Spleen (tissue), 11 donors: ENCODE data around the gene C10orf105. TPM values are rescaled to one million over a fixed set of nuclear protein-coding genes. Genes with fewer than 3 reads are reported as not detected.

ENCODE experiments used
- DNase-seq: peaks from one replicate; pipeline ENCODE4 v3.0.0-alpha.2; 2020
- H3K27ac ChIP-seq, 8 donors: fragments of 200-600 bp; sonication (generic) in 7 of 8; 1 replicate in 4 of 8; 2 replicates in 4 of 8; pipeline versions ENCODE4 v1.5.0 to v1.8.0; 2016 to 2021; ENCODE audit warnings: inconsistent platforms in 4 of 8, mild to moderate bottlenecking in 4 of 8, moderate library complexity in 1 of 8
- H3K27me3 ChIP-seq, 7 donors: fragments of 200-600 bp; sonication (generic) in 6 of 7; replicated peaks in 1 of 7; 1 replicate in 4 of 7; 2 replicates in 3 of 7; pipeline versions ENCODE4 v1.5.0 to v1.8.0; 2016 to 2021; ENCODE audit warnings: inconsistent platforms in 3 of 7, mild to moderate bottlenecking in 1 of 7
- H3K36me3 ChIP-seq, 6 donors: fragments of 200-600 bp; sonication (generic) in 5 of 6; 1 replicate in 4 of 6; 2 replicates in 2 of 6; pipeline versions ENCODE4 v1.5.0 to v1.8.0; 2016 to 2021; ENCODE audit warnings: inconsistent platforms in 2 of 6
- H3K4me1 ChIP-seq, 6 donors: fragments of 200-600 bp; sonication (generic) in 5 of 6; 1 replicate in 3 of 6; 2 replicates in 3 of 6; pipeline versions ENCODE4 v1.5.0 to v1.8.0; 2016 to 2021; ENCODE audit warnings: inconsistent platforms in 3 of 6
- H3K4me3 ChIP-seq, 8 donors: fragments of 200-600 bp; sonication (generic) in 7 of 8; 1 replicate in 4 of 8; 2 replicates in 4 of 8; pipeline versions ENCODE4 v1.5.0 to v1.8.0; 2016 to 2021; ENCODE audit warnings: inconsistent platforms in 4 of 8, mild to moderate bottlenecking in 4 of 8, moderate library complexity in 2 of 8
- H3K9me3 ChIP-seq, 8 donors: fragments of 200-600 bp; sonication (generic) in 7 of 8; 1 replicate in 4 of 8; 2 replicates in 4 of 8; pipeline versions ENCODE4 v1.5.0 to v1.8.0; 2016 to 2021; ENCODE audit warnings: inconsistent platforms in 4 of 8
- POLR2A ChIP-seq, 3 donors: fragments of 450-650 bp; IDR thresholded peaks; one replicate each; pipeline ENCODE4 v1.5.1; 2017; ENCODE audit warnings: antibody characterized with exemption in 3 of 3, mild to moderate bottlenecking in 1 of 3
- POLR2AphosphoS5 ChIP-seq, 3 donors: sonication (generic); formaldehyde crosslinking; IDR thresholded peaks; one replicate each; pipeline ENCODE4 v1.5.1; 2017; ENCODE audit warnings: antibody characterized with exemption in 3 of 3
- WGBS, 5 donors: extraction: QIAGEN DNeasy Blood & Tissue Kit in 3 of 5; methylation state at CpG; one replicate each; pipeline versions ENCODE4 v1.1.5 to v1.1.7; 2013 to 2018; 5-methylcytosine and 5-hydroxymethylcytosine counted together
- intact Hi-C: fragments of 100-400 bp; cut with DNase I; formaldehyde crosslinking; loops from one replicate; pipeline ENCODE4 v1.15.0; 2023; ENCODE audit warnings: low total_unique reads
- polyA plus RNA-seq, 3 donors: library from polyadenylated mRNA; stranded (reverse); fragments of 200-250 nt; gene quantifications; one replicate each; pipeline ENCODE4 v1.2.1, GENCODE V29; 2013
- total RNA-seq, 7 donors: library from RNA; depleted of rRNA in 3 of 7; stranded (reverse); fragments of >200 nt in 3 of 7; fragmentation: NEBNext Ultra II Directional in 4 of 7; extraction: Animal tissue kit (Norgen Biotek cat#: 25700) in 4 of 7; gene quantifications; one replicate each; pipeline versions ENCODE4 v1.1.0 to v1.2.1, GENCODE V29; 2016 to 2021
- TF ChIP-seq, protein P1 (sequence below), 11 experiments: fragments of 200-600 bp in 7 of 11; fragments of 450-650 bp in 4 of 11; sonication (generic) in 4 of 11; IDR thresholded peaks in 8 of 11; conservative IDR thresholded peaks in 3 of 11; 1 replicate in 7 of 11; 2 replicates in 4 of 11; pipeline versions ENCODE4 v1.4.0 to v1.8.0; 2016 to 2021; ENCODE audit warnings: antibody characterized with exemption in 11 of 11, inconsistent platforms in 4 of 11, mild to moderate bottlenecking in 1 of 11
- donor health status: healthy with polysubstance abuse.
- donor health status: DM: no; HTN: no; CAD: no; lungs with moderate emphysema.
- donor health status: DM: no; HTN: no; CAD: no.
- donor health status: Bipolar disorder and iron deficiency.
- donor health status: healthy.
- donor health status: DM: no; HTN: no; CAD: no.
- donor health status: DM: yes; HTN: yes; CAD: no.

The C10orf105 gene
- total and polyA plus RNA-seq, 10 donors, result 0.08 to 4.4 (median 2.6) TPM

DNA sequence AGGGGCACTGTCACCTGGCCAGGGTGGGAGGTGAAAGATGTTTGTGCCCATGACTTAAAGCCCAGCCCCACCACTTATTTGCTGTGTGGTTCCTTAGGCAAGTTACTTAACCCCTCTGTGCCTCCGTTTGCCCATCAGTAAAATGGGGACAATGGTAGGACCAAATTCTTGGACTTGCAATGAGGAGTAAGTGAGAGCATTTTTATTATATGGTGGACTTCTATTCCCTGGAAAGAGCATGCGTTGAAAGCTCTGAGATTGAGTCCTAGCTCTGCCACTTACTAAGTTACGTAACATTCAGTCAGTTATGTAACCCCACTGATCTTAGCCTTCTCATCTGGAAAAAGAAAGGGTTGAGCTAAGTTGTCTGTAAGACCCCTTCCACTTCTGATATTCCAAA lies 35.0 kb upstream of the C10orf105 start:
- Histone ChIP-seq H3K27me3 (no peaks in the 10 kb centered on the region), H3K36me3 (peaks cover 0 to 97% (median 58%) of the 10 kb centered on the region in 6 donors), H3K4me1 (peaks cover 56 to 100% (median 97%) of the 10 kb centered on the region in 6 donors), H3K27ac (peak overlapping the region; percentile 66 to 98 (median 93)), H3K4me3 (peak overlapping the region in 1 of 8 donors; percentile 50), H3K9me3 (no peaks in the 10 kb centered on the region)
- TF ChIP-seq POLR2A (IDR thresholded peaks at IDR 0.05) (no peak), POLR2AphosphoS5 (IDR thresholded peaks at IDR 0.05) (no peak)
- TF ChIP-seq, protein P1, sequence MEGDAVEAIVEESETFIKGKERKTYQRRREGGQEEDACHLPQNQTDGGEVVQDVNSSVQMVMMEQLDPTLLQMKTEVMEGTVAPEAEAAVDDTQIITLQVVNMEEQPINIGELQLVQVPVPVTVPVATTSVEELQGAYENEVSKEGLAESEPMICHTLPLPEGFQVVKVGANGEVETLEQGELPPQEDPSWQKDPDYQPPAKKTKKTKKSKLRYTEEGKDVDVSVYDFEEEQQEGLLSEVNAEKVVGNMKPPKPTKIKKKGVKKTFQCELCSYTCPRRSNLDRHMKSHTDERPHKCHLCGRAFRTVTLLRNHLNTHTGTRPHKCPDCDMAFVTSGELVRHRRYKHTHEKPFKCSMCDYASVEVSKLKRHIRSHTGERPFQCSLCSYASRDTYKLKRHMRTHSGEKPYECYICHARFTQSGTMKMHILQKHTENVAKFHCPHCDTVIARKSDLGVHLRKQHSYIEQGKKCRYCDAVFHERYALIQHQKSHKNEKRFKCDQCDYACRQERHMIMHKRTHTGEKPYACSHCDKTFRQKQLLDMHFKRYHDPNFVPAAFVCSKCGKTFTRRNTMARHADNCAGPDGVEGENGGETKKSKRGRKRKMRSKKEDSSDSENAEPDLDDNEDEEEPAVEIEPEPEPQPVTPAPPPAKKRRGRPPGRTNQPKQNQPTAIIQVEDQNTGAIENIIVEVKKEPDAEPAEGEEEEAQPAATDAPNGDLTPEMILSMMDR (IDR thresholded peaks at IDR 0.05 in 8 of 11, conservative IDR thresholded peaks at IDR 0.05 in 3 of 11), result no peak
- 54 to 84% (median 77%) methylated on average over 3 of the region's 3 CpGs for WGBS, 5 donors
- no peak for DNase-seq
- intact Hi-C loops, result no loop called here

DNA sequence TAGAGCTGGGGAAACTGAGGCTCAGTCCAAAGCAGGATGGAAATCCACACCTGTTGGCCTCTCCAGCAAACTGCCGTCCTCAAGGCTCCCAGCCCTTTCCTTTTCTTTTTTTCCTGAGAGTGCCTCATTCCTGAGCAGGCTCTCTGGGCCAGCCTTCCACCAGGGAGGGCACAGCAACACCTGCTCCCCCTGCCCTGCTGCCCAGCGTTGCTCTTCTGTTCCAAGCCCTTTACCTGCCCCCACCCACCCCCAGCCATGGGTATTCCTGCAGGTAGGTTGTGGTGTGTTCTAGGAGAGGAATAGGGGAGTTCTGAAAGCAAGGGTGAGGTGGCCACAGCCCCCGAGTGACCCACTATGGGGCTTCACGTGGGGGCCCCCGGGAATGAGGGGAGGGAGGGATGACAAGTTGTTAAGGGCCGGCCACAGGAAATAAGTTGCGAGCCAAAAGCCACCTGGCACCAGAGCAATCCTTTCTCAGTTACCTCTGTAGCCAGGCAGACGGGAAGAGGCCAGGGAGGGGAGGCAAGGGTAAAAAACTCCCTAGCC lies 34.5 kb upstream of the C10orf105 start:
- Histone ChIP-seq H3K4me3 (peak overlapping the region in 1 of 8 donors; percentile 50), H3K4me1 (peaks cover 62 to 100% (median 98%) of the 10 kb centered on the region in 6 donors), H3K27ac (peak overlapping the region; percentile 66 to 98 (median 93)), H3K36me3 (peaks cover 0 to 97% (median 52%) of the 10 kb centered on the region in 6 donors), H3K9me3 (no peaks in the 10 kb centered on the region), H3K27me3 (no peaks in the 10 kb centered on the region)
- DNase-seq, result peak; percentile 78
- 33 to 49% (median 37%) methylated on average over 8 of the region's 8 CpGs for WGBS, 5 donors
- TF ChIP-seq POLR2AphosphoS5 (IDR thresholded peaks at IDR 0.05), result peak in 1 of 3 donors; percentile 48
- TF ChIP-seq, protein P1 (IDR thresholded peaks at IDR 0.05 in 8 of 11, conservative IDR thresholded peaks at IDR 0.05 in 3 of 11), result no peak
- intact Hi-C loops, result no loop called here

DNA sequence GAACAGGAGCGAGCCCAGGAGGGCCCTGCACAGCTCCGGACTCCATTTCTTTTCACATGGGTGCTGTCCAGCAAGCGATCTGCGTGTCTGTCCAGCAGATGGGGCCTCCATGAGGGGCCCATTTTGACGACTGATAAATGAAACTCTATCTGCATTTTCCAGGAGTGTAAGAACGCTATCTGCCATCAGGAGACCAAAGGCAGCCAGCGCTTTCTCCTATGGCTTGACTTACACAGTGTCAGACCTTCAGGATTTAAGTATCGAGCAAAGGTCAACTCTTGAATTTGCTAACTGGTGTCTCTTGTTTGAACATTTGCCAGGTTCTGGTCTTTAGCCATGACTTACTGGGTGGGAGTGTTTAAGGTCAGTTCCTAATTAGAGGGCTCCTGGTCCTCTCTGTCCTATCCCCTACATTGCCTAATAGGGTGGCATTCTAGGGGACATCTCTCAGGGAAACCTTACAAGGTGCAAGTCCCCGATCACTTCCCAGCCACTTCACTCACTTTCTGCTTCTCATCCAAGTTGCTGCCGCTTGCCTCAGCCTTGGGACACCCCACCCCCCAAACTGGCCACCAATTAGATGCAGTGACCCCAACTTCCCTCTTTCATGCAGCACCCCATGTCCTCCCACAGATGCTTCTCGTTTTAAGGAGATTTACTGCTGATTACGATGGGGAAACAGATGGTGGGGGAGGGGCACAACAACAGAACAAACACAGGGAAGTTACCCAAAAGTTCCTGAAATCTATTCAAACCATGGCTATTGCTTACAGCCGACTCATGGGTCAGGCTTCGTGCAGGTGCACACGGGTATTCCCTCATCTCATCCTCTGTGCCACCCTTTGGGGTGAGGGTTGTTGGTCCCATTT lies 33.7 kb upstream of the C10orf105 start:
- H3K27ac ChIP-seq, result peak overlapping the region; percentile 66 to 98 (median 93)
- TF ChIP-seq, protein P1 (IDR thresholded peaks at IDR 0.05 in 8 of 11, conservative IDR thresholded peaks at IDR 0.05 in 3 of 11), result peak in 2 of 11 experiments; percentile 14 to 32
- peak in 2 of 3 donors; percentile 67 to 93 for TF ChIP-seq POLR2AphosphoS5 (IDR thresholded peaks at IDR 0.05)
- no peak for TF ChIP-seq POLR2A (IDR thresholded peaks at IDR 0.05)
- H3K36me3 ChIP-seq, result peaks cover 0 to 94% (median 45%) of the 10 kb centered on the region in 6 donors
- no peaks in the 10 kb centered on the region for H3K9me3 ChIP-seq
- H3K4me3 ChIP-seq, result peak overlapping the region in 1 of 8 donors; percentile 50
- no peaks in the 10 kb centered on the region for H3K27me3 ChIP-seq
- WGBS, 5 donors, result 52 to 62% (median 60%) methylated on average over 15 of the region's 15 CpGs
- DNase-seq, result peak; percentile 90
- intact Hi-C loops, result no loop called here
- peaks cover 67 to 100% (median 98%) of the 10 kb centered on the region in 6 donors for H3K4me1 ChIP-seq
